ENCODE data around the gene FOXC1.

Gene FOXC1

GRCh38 chr6:1576711-1577110 is 33.0 kb upstream of the FOXC1 start:
- no peak for DNase-seq (ENCODE audit: extremely low spot score)
- TF ChIP-seq CTCF (IDR thresholded peaks at IDR 0.05; ENCODE audit: control extremely low read depth, extremely low read depth, low read depth, missing control alignments) = no peak
- ChIA-PET POLR2A (no interaction called here), CTCF (no interaction called here)

GRCh38 chr6:1577146-1577680 is 32.5 kb upstream of the FOXC1 start:
- CTCF ChIA-PET = no interaction called here
- POLR2A ChIA-PET = no interaction called here

GRCh38 chr6:1577896-1578745 is 31.6 kb upstream of the FOXC1 start:
- ChIA-PET POLR2A (no interaction called here), CTCF (no interaction called here)
- DNase-seq (ENCODE audit: extremely low spot score) = no peak
- no peak for TF ChIP-seq CTCF (IDR thresholded peaks at IDR 0.05; ENCODE audit: control extremely low read depth, extremely low read depth, low read depth, missing control alignments)

More at GRCh38 chr6:1577146-1577680, 32.5 kb upstream of the FOXC1 start:
- TF ChIP-seq CTCF (IDR thresholded peaks at IDR 0.05; ENCODE audit: control extremely low read depth, extremely low read depth, low read depth, missing control alignments) = no peak
- DNase-seq (ENCODE audit: extremely low spot score) = no peak

- DNase-seq (ENCODE audit: extremely low spot score) = no peak
- POLR2A ChIA-PET = no interaction called here
- CTCF ChIA-PET = interaction anchor here (1.2 kb wide), 1 partner anchor 17 kb away, joined by 3 read pairs; no protein-coding TSS in a partner anchor
- no peak for TF ChIP-seq CTCF (IDR thresholded peaks at IDR 0.05; ENCODE audit: control extremely low read depth, extremely low read depth, low read depth, missing control alignments)
Observed at GRCh38 chr6:1579096-1579495, 30.6 kb upstream of the FOXC1 start.

GRCh38 chr6:1580109-1580508 is 29.6 kb upstream of the FOXC1 start:
- TF ChIP-seq CTCF (IDR thresholded peaks at IDR 0.05; ENCODE audit: control extremely low read depth, extremely low read depth, low read depth, missing control alignments) = no peak
- DNase-seq (ENCODE audit: extremely low spot score) = no peak
- ChIA-PET CTCF (interaction anchor here (1.2 kb wide), 1 partner anchor 16 kb away, joined by 3 read pairs; no protein-coding TSS in a partner anchor), POLR2A (no interaction called here)

GRCh38 chr6:1580585-1580984 is 29.1 kb upstream of the FOXC1 start:
- TF ChIP-seq CTCF (IDR thresholded peaks at IDR 0.05; ENCODE audit: control extremely low read depth, extremely low read depth, low read depth, missing control alignments) = no peak
- ChIA-PET CTCF (interaction anchor here (0.9 to 1.4 kb wide), 2 partner anchors 11 to 26 kb away, joined by 3 to 4 read pairs; no protein-coding TSS in a partner anchor), POLR2A (no interaction called here)
- no peak for DNase-seq (ENCODE audit: extremely low spot score)

All from GM10248 (cell line).